Liver (tissue), 3 donors: Measurements from ENCODE around the gene NKD1.

Source experiments
- FOXA1 ChIP-seq: IDR thresholded peaks from 2 replicates; pipeline ENCODE4 v1.6.1; 2016; ENCODE audit warnings: antibody characterized with exemption
- HNF4A ChIP-seq, 2 donors: conservative IDR thresholded peaks; 2 replicates each; pipeline ENCODE4 v1.6.1; 2016; ENCODE audit warnings: antibody characterized with exemption in 2 of 2, mild to moderate bottlenecking in 2 of 2
- SP1 ChIP-seq: IDR thresholded peaks from 2 replicates; pipeline ENCODE4 v1.6.1; 2018; ENCODE audit warnings: antibody characterized with exemption, mild to moderate bottlenecking
- TF ChIP-seq, protein P1 (sequence below): IDR thresholded peaks from 2 replicates; pipeline ENCODE4 v1.6.1; 2016; ENCODE audit warnings: antibody characterized with exemption
- TF ChIP-seq, protein P2 (sequence below): fragments of 150-350 bp; IDR thresholded peaks from 2 replicates; pipeline ENCODE4 v1.5.1; 2017; ENCODE audit warnings: improper control_type of control experiment, low read depth, low read length; ENCODE audit not compliant: missing input control
- TF ChIP-seq, protein P3 (sequence below): IDR thresholded peaks from 2 replicates; pipeline ENCODE4 v1.6.1; 2016; ENCODE audit warnings: antibody characterized with exemption, mild to moderate bottlenecking
- TF ChIP-seq, protein P4 (sequence below): IDR thresholded peaks from 2 replicates; pipeline ENCODE4 v1.6.1; 2016; ENCODE audit warnings: antibody characterized with exemption
- donor health status: healthy.
- donor health status: healthy.

DNA sequence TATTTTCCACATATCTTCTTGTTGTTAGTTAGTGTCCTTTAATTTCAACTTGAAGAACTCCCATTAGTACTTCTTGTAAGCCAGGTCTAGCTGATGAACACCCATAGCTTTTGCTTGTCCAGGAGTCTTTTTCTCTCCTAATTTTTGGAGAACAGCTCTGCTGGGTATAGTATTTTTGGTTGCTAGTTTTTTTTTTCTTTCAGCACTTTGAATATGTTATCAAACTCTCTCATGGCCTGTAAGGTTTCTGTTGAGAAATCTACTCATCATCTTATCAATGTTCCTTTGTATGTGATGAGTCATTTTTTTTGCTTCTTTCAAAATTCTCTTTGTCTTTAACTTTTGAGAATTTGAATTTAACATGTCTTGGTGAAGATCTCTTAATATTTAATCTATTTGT is 31.8 kb upstream of the NKD1 start:
- TF ChIP-seq, protein P1, sequence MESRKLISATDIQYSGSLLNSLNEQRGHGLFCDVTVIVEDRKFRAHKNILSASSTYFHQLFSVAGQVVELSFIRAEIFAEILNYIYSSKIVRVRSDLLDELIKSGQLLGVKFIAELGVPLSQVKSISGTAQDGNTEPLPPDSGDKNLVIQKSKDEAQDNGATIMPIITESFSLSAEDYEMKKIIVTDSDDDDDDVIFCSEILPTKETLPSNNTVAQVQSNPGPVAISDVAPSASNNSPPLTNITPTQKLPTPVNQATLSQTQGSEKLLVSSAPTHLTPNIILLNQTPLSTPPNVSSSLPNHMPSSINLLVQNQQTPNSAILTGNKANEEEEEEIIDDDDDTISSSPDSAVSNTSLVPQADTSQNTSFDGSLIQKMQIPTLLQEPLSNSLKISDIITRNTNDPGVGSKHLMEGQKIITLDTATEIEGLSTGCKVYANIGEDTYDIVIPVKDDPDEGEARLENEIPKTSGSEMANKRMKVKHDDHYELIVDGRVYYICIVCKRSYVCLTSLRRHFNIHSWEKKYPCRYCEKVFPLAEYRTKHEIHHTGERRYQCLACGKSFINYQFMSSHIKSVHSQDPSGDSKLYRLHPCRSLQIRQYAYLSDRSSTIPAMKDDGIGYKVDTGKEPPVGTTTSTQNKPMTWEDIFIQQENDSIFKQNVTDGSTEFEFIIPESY, result no peak
- TF ChIP-seq, protein P2, sequence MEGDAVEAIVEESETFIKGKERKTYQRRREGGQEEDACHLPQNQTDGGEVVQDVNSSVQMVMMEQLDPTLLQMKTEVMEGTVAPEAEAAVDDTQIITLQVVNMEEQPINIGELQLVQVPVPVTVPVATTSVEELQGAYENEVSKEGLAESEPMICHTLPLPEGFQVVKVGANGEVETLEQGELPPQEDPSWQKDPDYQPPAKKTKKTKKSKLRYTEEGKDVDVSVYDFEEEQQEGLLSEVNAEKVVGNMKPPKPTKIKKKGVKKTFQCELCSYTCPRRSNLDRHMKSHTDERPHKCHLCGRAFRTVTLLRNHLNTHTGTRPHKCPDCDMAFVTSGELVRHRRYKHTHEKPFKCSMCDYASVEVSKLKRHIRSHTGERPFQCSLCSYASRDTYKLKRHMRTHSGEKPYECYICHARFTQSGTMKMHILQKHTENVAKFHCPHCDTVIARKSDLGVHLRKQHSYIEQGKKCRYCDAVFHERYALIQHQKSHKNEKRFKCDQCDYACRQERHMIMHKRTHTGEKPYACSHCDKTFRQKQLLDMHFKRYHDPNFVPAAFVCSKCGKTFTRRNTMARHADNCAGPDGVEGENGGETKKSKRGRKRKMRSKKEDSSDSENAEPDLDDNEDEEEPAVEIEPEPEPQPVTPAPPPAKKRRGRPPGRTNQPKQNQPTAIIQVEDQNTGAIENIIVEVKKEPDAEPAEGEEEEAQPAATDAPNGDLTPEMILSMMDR, result no peak
- TF ChIP-seq, protein P3, sequence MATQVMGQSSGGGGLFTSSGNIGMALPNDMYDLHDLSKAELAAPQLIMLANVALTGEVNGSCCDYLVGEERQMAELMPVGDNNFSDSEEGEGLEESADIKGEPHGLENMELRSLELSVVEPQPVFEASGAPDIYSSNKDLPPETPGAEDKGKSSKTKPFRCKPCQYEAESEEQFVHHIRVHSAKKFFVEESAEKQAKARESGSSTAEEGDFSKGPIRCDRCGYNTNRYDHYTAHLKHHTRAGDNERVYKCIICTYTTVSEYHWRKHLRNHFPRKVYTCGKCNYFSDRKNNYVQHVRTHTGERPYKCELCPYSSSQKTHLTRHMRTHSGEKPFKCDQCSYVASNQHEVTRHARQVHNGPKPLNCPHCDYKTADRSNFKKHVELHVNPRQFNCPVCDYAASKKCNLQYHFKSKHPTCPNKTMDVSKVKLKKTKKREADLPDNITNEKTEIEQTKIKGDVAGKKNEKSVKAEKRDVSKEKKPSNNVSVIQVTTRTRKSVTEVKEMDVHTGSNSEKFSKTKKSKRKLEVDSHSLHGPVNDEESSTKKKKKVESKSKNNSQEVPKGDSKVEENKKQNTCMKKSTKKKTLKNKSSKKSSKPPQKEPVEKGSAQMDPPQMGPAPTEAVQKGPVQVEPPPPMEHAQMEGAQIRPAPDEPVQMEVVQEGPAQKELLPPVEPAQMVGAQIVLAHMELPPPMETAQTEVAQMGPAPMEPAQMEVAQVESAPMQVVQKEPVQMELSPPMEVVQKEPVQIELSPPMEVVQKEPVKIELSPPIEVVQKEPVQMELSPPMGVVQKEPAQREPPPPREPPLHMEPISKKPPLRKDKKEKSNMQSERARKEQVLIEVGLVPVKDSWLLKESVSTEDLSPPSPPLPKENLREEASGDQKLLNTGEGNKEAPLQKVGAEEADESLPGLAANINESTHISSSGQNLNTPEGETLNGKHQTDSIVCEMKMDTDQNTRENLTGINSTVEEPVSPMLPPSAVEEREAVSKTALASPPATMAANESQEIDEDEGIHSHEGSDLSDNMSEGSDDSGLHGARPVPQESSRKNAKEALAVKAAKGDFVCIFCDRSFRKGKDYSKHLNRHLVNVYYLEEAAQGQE, result no peak
- TF ChIP-seq SP1, result no peak
- TF ChIP-seq, protein P4, sequence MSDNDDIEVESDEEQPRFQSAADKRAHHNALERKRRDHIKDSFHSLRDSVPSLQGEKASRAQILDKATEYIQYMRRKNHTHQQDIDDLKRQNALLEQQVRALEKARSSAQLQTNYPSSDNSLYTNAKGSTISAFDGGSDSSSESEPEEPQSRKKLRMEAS, result no peak
- no peak for TF ChIP-seq FOXA1
- no peak for TF ChIP-seq HNF4A (conservative IDR thresholded peaks at IDR 0.05)
